Memory B cell (primary cell): ENCODE data around the gene RAI1.

Experiments
- ATAC-seq: fragments of 150-1000 bp; cut with Tn5 transposase; 2 replicates; pipeline ENCODE4 v1.10.0; 2021; ENCODE audit warnings: low read depth, mild to moderate bottlenecking, moderate library complexity
- DNase-seq, 2 donors: peaks; one replicate each; pipeline ENCODE4 v3.0.0; 2022; ENCODE audit warnings: low spot score in 2 of 2
- H3K27ac Mint-ChIP-seq: one replicate; pipeline ENCODE4 v1.8.0; 2022; ENCODE audit warnings: mild to moderate bottlenecking, moderate library complexity, mixed read lengths
- H3K27me3 Mint-ChIP-seq: one replicate; pipeline ENCODE4 v1.8.0; 2022; ENCODE audit warnings: mixed read lengths
- H3K36me3 Mint-ChIP-seq: one replicate; pipeline ENCODE4 v1.8.0; 2022; ENCODE audit warnings: mild to moderate bottlenecking, mixed read lengths
- H3K4me1 Mint-ChIP-seq: one replicate; pipeline ENCODE4 v1.8.0; 2022; ENCODE audit warnings: mixed read lengths
- H3K4me3 Mint-ChIP-seq: one replicate; pipeline ENCODE4 v1.8.0; 2022; ENCODE audit warnings: mild to moderate bottlenecking, moderate library complexity, mixed read lengths
- H3K9me3 Mint-ChIP-seq: one replicate; pipeline ENCODE4 v1.8.0; 2022; ENCODE audit warnings: mixed read lengths

Gene RAI1

GRCh38 chr17:17763734-17764133 is 82.5 kb downstream of the RAI1 start:
- ATAC-seq (no peak), DNase-seq (no peak)
- Mint-ChIP-seq H3K27ac (no peak overlapping the region), H3K4me3 (no peak overlapping the region), H3K27me3 (no peaks in the 10 kb centered on the region), H3K4me1 (peaks cover 35% of the 10 kb centered on the region), H3K36me3 (peaks cover 3% of the 10 kb centered on the region), H3K9me3 (no peaks in the 10 kb centered on the region)

GRCh38 chr17:17765359-17766076 is 84.3 kb downstream of the RAI1 start:
- H3K4me3 Mint-ChIP-seq = no peak overlapping the region
- no peak for DNase-seq
- H3K9me3 Mint-ChIP-seq = no peaks in the 10 kb centered on the region
- peak overlapping the region; percentile 94 for H3K27ac Mint-ChIP-seq
- ATAC-seq = peak; percentile 20
- H3K4me1 Mint-ChIP-seq = peaks cover 31% of the 10 kb centered on the region
- no peaks in the 10 kb centered on the region for H3K36me3 Mint-ChIP-seq
- H3K27me3 Mint-ChIP-seq = no peaks in the 10 kb centered on the region

- H3K27ac Mint-ChIP-seq = peak overlapping the region; percentile 94
- H3K36me3 Mint-ChIP-seq = no peaks in the 10 kb centered on the region
- H3K4me3 Mint-ChIP-seq = peak overlapping the region; percentile 67
These were observed 85.0 kb downstream of the RAI1 start for GRCh38 chr17:17766077-17766743.

GRCh38 chr17:17766744-17767120 is 85.5 kb downstream of the RAI1 start:
- H3K4me3 Mint-ChIP-seq = peak overlapping the region; percentile 67
- H3K4me1 Mint-ChIP-seq = peaks cover 27% of the 10 kb centered on the region
- no peaks in the 10 kb centered on the region for H3K27me3 Mint-ChIP-seq
- H3K36me3 Mint-ChIP-seq = no peaks in the 10 kb centered on the region
- H3K9me3 Mint-ChIP-seq = no peaks in the 10 kb centered on the region
- DNase-seq (no peak), ATAC-seq (no peak)
- peak overlapping the region; percentile 94 for H3K27ac Mint-ChIP-seq

More at GRCh38 chr17:17766077-17766743, 85.0 kb downstream of the RAI1 start:
- H3K4me1 Mint-ChIP-seq = peaks cover 30% of the 10 kb centered on the region
- H3K9me3 Mint-ChIP-seq = no peaks in the 10 kb centered on the region
- no peaks in the 10 kb centered on the region for H3K27me3 Mint-ChIP-seq
- ATAC-seq (peak; percentile 96), DNase-seq (peak; percentile 44 to 56)

- no peak overlapping the region for H3K4me3 Mint-ChIP-seq
- ATAC-seq = no peak
- no peaks in the 10 kb centered on the region for H3K27me3 Mint-ChIP-seq
- DNase-seq = no peak
- peak overlapping the region; percentile 94 for H3K27ac Mint-ChIP-seq
- no peaks in the 10 kb centered on the region for H3K36me3 Mint-ChIP-seq
- peaks cover 25% of the 10 kb centered on the region for H3K4me1 Mint-ChIP-seq
- no peaks in the 10 kb centered on the region for H3K9me3 Mint-ChIP-seq
These were observed 86.1 kb downstream of the RAI1 start for GRCh38 chr17:17767154-17767869.

- Mint-ChIP-seq H3K4me1 (peaks cover 31% of the 10 kb centered on the region), H3K27ac (peak overlapping the region; percentile 21), H3K9me3 (no peaks in the 10 kb centered on the region), H3K4me3 (no peak overlapping the region), H3K36me3 (no peaks in the 10 kb centered on the region), H3K27me3 (no peaks in the 10 kb centered on the region)
- DNase-seq (no peak), ATAC-seq (no peak)
These were observed 86.7 kb downstream of the RAI1 start for GRCh38 chr17:17767887-17768418.

- Mint-ChIP-seq H3K9me3 (no peaks in the 10 kb centered on the region), H3K4me1 (peaks cover 31% of the 10 kb centered on the region), H3K27me3 (no peaks in the 10 kb centered on the region), H3K27ac (peak overlapping the region; percentile 21), H3K36me3 (no peaks in the 10 kb centered on the region), H3K4me3 (no peak overlapping the region)
- ATAC-seq (no peak), DNase-seq (no peak)
These were observed 87.3 kb downstream of the RAI1 start for GRCh38 chr17:17768424-17769088.

- Mint-ChIP-seq H3K4me1 (peaks cover 28% of the 10 kb centered on the region), H3K4me3 (no peak overlapping the region), H3K36me3 (no peaks in the 10 kb centered on the region), H3K9me3 (no peaks in the 10 kb centered on the region), H3K27me3 (no peaks in the 10 kb centered on the region), H3K27ac (no peak overlapping the region)
- DNase-seq (no peak), ATAC-seq (no peak)
These were observed 88.8 kb downstream of the RAI1 start for GRCh38 chr17:17769869-17770631.

- Mint-ChIP-seq H3K27ac (no peak overlapping the region), H3K27me3 (no peaks in the 10 kb centered on the region), H3K36me3 (no peaks in the 10 kb centered on the region), H3K4me3 (no peak overlapping the region), H3K4me1 (peaks cover 22% of the 10 kb centered on the region), H3K9me3 (no peaks in the 10 kb centered on the region)
- DNase-seq (no peak), ATAC-seq (no peak)
These were observed 89.4 kb downstream of the RAI1 start for GRCh38 chr17:17770632-17771044.

GRCh38 chr17:17771498-17772201 is 90.4 kb downstream of the RAI1 start:
- Mint-ChIP-seq H3K27me3 (no peaks in the 10 kb centered on the region), H3K9me3 (no peaks in the 10 kb centered on the region), H3K4me1 (peaks cover 15% of the 10 kb centered on the region), H3K27ac (no peak overlapping the region), H3K36me3 (no peaks in the 10 kb centered on the region), H3K4me3 (no peak overlapping the region)
- DNase-seq = no peak
- no peak for ATAC-seq

- H3K9me3 Mint-ChIP-seq = no peaks in the 10 kb centered on the region
- H3K4me1 Mint-ChIP-seq = peaks cover 12% of the 10 kb centered on the region
- no peak overlapping the region for H3K27ac Mint-ChIP-seq
- ATAC-seq (no peak), DNase-seq (no peak)
- no peaks in the 10 kb centered on the region for H3K36me3 Mint-ChIP-seq
- no peak overlapping the region for H3K4me3 Mint-ChIP-seq
- no peaks in the 10 kb centered on the region for H3K27me3 Mint-ChIP-seq
These were observed 91.0 kb downstream of the RAI1 start for GRCh38 chr17:17772231-17772630.

GRCh38 chr17:17774009-17774881 is 93.0 kb downstream of the RAI1 start:
- no peak overlapping the region for H3K4me3 Mint-ChIP-seq
- no peaks in the 10 kb centered on the region for H3K36me3 Mint-ChIP-seq
- no peaks in the 10 kb centered on the region for H3K9me3 Mint-ChIP-seq
- DNase-seq = no peak
- H3K27ac Mint-ChIP-seq = no peak overlapping the region
- no peaks in the 10 kb centered on the region for H3K27me3 Mint-ChIP-seq
- ATAC-seq = no peak
- H3K4me1 Mint-ChIP-seq = peaks cover 12% of the 10 kb centered on the region
